ENCODE measurements around the gene YWHAG. TPM values are rescaled to one million over a fixed set of nuclear protein-coding genes. Genes with fewer than 3 reads are reported as not detected.
"Not testable (repeated sequence)": the region's sequence is repeated elsewhere in the genome, so short reads cannot be mapped to it uniquely, and the experiment has no call there.

YWHAG gene
- total RNA-seq, 4 donors from 2014 or later = 40.5 to 74.3 (median 53.6) TPM

- peaks cover 0 to 22% (median 7%) of the 10 kb centered on the region in 4 donors for H3K4me1 ChIP-seq
- no peaks in the 10 kb centered on the region for H3K9me3 ChIP-seq
- TF ChIP-seq POLR2A (IDR thresholded peaks at IDR 0.05) (peak; percentile 55 to 78), CTCF (IDR thresholded peaks at IDR 0.05) (peak in 1 of 6 experiments; percentile 23)
- no peaks in the 10 kb centered on the region for H3K27me3 ChIP-seq
- peak overlapping the region; percentile 84 to 89 (median 85) for H3K27ac ChIP-seq
- H3K4me3 ChIP-seq = peak overlapping the region; percentile 65 to 82 (median 68)
- no peaks in the 10 kb centered on the region for H3K36me3 ChIP-seq
- peak; percentile 92 to 97 (median 96) for DNase-seq
Measured at GRCh38 chr7:76393116-76394031, 34.6 kb upstream of the YWHAG start.

GRCh38 chr7:76392531-76393115 lies 33.8 kb upstream of the YWHAG start:
- peak overlapping the region; percentile 84 to 89 (median 85) for H3K27ac ChIP-seq
- H3K4me1 ChIP-seq = peaks cover 0 to 20% (median 6%) of the 10 kb centered on the region in 4 donors
- no peaks in the 10 kb centered on the region for H3K9me3 ChIP-seq
- peak overlapping the region; percentile 65 to 82 (median 68) for H3K4me3 ChIP-seq
- TF ChIP-seq CTCF (IDR thresholded peaks at IDR 0.05) (no peak), POLR2A (IDR thresholded peaks at IDR 0.05) (no peak)
- no peaks in the 10 kb centered on the region for H3K27me3 ChIP-seq
- no peak for DNase-seq
- no peaks in the 10 kb centered on the region for H3K36me3 ChIP-seq

- Histone ChIP-seq H3K36me3 (no peaks in the 10 kb centered on the region), H3K27ac (no peak overlapping the region)
- no peak for DNase-seq
Measured at GRCh38 chr7:76390092-76390491, 31.3 kb upstream of the YWHAG start.

GRCh38 chr7:76387789-76388188 lies 29.0 kb upstream of the YWHAG start:
- not testable (repeated sequence) for H3K9me3 ChIP-seq, H3K27me3 ChIP-seq, H3K27ac ChIP-seq, H3K4me3 ChIP-seq, H3K4me1 ChIP-seq, DNase-seq, H3K36me3 ChIP-seq

More at GRCh38 chr7:76390092-76390491, 31.3 kb upstream of the YWHAG start:
- no peaks in the 10 kb centered on the region for H3K9me3 ChIP-seq
- H3K27me3 ChIP-seq = no peaks in the 10 kb centered on the region
- no peak for TF ChIP-seq POLR2A (IDR thresholded peaks at IDR 0.05)
- no peak for TF ChIP-seq CTCF (IDR thresholded peaks at IDR 0.05)
- no peak overlapping the region for H3K4me3 ChIP-seq
- peaks cover 0 to 14% (median 2%) of the 10 kb centered on the region in 4 donors for H3K4me1 ChIP-seq

GRCh38 chr7:76386691-76387260 lies 28.0 kb upstream of the YWHAG start:
- no peaks in the 10 kb centered on the region for H3K27me3 ChIP-seq
- peaks cover 0 to 3% (median 0%) of the 10 kb centered on the region in 4 donors for H3K4me1 ChIP-seq
- H3K4me3 ChIP-seq = no peak overlapping the region
- H3K27ac ChIP-seq = no peak overlapping the region
- no peaks in the 10 kb centered on the region for H3K9me3 ChIP-seq
- TF ChIP-seq CTCF (IDR thresholded peaks at IDR 0.05) = no peak
- TF ChIP-seq POLR2A (IDR thresholded peaks at IDR 0.05) = no peak
- no peak for DNase-seq
- H3K36me3 ChIP-seq = no peaks in the 10 kb centered on the region

All from Peyer's patch (tissue), 4 donors.